Measurements from ENCODE around the gene ILRUN. TPM values are rescaled to one million over a fixed set of nuclear protein-coding genes. Genes with fewer than 3 reads are reported as not detected.

ILRUN gene
- total and polyA plus RNA-seq, 9 of the 15 experiments (the other 6 are each of a cell fraction or from before 2014, with no cell fraction given): 24.9 to 78.9 (median 53.4) TPM

DNA sequence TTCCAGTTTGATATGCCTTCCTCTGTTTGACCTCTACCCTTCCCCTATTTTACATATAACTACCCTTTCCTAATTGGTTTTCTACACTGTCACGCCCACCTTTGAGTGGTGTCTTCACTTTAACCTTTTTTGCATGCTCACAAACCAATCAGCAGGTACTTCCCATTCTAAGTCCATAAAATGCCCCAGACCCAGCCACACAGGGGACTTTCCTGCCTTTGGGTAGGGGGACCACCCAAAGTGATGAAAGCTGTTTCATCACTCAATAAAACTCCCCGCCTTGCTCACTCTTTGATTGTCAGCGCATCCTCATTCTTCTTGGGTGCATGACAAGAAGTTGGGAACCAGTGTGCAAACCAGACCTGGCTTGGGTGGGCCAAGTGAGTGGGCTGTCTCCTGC lies 40.3 kb upstream of the ILRUN start (continued):
- TF ChIP-seq ZNF277 (CRISPR knock-in tag; IDR thresholded peaks at IDR 0.05; ENCODE audit: borderline replicate concordance): no peak

DNA sequence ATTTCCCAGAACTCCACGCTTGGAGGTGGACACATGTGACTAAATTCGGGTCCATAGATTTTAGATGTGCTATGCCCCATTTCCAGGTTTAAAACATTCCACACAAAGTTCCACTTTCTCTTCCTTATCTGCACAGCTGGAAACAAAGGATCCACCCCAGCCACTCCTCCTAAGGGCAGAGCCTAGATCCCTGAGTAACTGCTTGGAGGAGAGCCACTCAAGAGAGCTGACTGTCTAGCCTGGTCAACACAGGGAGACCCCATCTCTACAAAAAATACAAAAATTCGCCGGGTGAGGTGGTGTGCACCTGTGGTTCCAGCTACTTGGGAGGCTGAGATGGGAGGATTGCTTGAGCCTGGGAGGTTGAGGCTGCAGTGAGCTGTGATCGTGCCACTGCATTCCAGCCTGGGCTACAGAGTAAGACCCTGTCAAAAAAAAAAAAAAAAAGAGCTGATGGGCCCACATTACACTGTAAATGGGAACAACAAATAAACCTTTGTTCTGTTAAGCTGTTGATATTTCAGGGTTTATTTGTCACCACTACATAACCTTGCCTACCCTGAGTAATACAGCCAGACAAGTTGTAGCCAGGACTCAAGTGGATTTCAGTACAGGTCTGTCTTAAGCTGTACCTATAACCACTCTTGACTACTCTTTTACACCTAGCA lies 35.0 kb upstream of the ILRUN start:
- FAIRE-seq (no peak), ATAC-seq (peak; percentile 52; the same call in 2 of the 3 replicates), DNase-seq (ENCODE audit: extremely low read depth in 1 of 4, low spot score in 3 of 4) (no peak)
- Histone ChIP-seq H3K4me3 (no peak overlapping the region), H3K27me3 (ENCODE audit: control insufficient read depth in 2 of 2, insufficient read depth in 2 of 2, low read length in 2 of 2) (no peaks in the 10 kb centered on the region), H2AFZ (ENCODE audit: low read depth, low read length) (peak overlapping the region; percentile 42), H3K27ac (ENCODE audit: extremely low read depth, low read depth, low read length) (no peak overlapping the region), H4K20me1 (replicated peaks; ENCODE audit: control insufficient read depth, insufficient read depth, low read length) (no peaks in the 10 kb centered on the region), H3K4me2 (ENCODE audit: insufficient read depth, low read length) (no peak overlapping the region), H3K9me1 (ENCODE audit: control insufficient read depth, insufficient read depth, low read length) (no peaks in the 10 kb centered on the region), H3K9ac (ENCODE audit: insufficient read depth in 1 of 2, low read depth in 2 of 2, low read length in 2 of 2) (no peak overlapping the region), H3K36me3 (ENCODE audit: control insufficient read depth, insufficient read depth, low read length) (no peaks in the 10 kb centered on the region), H3K4me1 (replicated peaks in 1 of 2; ENCODE audit: control insufficient read depth in 2 of 2, insufficient read depth in 2 of 2, low read length in 2 of 2) (peaks cover 0 to 3% of the 10 kb centered on the region in 2 experiments; a peak in 2 of 5 replicates), H3K79me2 (ENCODE audit: control insufficient read depth, insufficient read depth, low read length) (no peaks in the 10 kb centered on the region), H3K9me3 (replicated peaks; ENCODE audit: control insufficient read depth, insufficient read depth, low read depth, low read length) (no peaks in the 10 kb centered on the region)
- intact Hi-C loops (cut with micrococcal nuclease) (no loop called here), in situ Hi-C loops (cut with MboI) (no loop called here)
- 57% methylated on average over 5 of the region's 5 CpGs for WGBS (ENCODE audit: insufficient coverage, low coverage, missing lambda C conversion rate)
- BruUV-seq (replicated peaks): no TSS peak
- TF ChIP-seq, protein P1, sequence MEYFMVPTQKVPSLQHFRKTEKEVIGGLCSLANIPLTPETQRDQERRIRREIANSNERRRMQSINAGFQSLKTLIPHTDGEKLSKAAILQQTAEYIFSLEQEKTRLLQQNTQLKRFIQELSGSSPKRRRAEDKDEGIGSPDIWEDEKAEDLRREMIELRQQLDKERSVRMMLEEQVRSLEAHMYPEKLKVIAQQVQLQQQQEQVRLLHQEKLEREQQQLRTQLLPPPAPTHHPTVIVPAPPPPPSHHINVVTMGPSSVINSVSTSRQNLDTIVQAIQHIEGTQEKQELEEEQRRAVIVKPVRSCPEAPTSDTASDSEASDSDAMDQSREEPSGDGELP (CRISPR knock-in tag; IDR thresholded peaks at IDR 0.05; ENCODE audit: borderline replicate concordance): 0 out of 2 replicates have a peak, but pooled peaks have one; percentile 11
- TF ChIP-seq EGR1 (conservative IDR thresholded peaks at IDR 0.05): 0 out of 2 replicates have a peak, but pooled peaks have one; percentile 0
- TF ChIP-seq, protein P2, sequence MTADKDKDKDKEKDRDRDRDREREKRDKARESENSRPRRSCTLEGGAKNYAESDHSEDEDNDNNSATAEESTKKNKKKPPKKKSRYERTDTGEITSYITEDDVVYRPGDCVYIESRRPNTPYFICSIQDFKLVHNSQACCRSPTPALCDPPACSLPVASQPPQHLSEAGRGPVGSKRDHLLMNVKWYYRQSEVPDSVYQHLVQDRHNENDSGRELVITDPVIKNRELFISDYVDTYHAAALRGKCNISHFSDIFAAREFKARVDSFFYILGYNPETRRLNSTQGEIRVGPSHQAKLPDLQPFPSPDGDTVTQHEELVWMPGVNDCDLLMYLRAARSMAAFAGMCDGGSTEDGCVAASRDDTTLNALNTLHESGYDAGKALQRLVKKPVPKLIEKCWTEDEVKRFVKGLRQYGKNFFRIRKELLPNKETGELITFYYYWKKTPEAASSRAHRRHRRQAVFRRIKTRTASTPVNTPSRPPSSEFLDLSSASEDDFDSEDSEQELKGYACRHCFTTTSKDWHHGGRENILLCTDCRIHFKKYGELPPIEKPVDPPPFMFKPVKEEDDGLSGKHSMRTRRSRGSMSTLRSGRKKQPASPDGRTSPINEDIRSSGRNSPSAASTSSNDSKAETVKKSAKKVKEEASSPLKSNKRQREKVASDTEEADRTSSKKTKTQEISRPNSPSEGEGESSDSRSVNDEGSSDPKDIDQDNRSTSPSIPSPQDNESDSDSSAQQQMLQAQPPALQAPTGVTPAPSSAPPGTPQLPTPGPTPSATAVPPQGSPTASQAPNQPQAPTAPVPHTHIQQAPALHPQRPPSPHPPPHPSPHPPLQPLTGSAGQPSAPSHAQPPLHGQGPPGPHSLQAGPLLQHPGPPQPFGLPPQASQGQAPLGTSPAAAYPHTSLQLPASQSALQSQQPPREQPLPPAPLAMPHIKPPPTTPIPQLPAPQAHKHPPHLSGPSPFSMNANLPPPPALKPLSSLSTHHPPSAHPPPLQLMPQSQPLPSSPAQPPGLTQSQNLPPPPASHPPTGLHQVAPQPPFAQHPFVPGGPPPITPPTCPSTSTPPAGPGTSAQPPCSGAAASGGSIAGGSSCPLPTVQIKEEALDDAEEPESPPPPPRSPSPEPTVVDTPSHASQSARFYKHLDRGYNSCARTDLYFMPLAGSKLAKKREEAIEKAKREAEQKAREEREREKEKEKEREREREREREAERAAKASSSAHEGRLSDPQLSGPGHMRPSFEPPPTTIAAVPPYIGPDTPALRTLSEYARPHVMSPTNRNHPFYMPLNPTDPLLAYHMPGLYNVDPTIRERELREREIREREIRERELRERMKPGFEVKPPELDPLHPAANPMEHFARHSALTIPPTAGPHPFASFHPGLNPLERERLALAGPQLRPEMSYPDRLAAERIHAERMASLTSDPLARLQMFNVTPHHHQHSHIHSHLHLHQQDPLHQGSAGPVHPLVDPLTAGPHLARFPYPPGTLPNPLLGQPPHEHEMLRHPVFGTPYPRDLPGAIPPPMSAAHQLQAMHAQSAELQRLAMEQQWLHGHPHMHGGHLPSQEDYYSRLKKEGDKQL (CRISPR knock-in tag; IDR thresholded peaks at IDR 0.05; ENCODE audit: borderline replicate concordance): no peak
- CTCF ChIA-PET (ENCODE audit: low intra/inter-chr PET ratio): no interaction called here
- POLR2A ChIA-PET: interaction anchor here (0.6 to 1.2 kb wide), 4 partner anchors 12 to 26 kb away, joined by 3 to 5 read pairs (median 4); partner anchors contain the start of gene SNRPC

All from K562 (cell line).